A673 (cell line): ENCODE measurements around the gene CYB5RL.

Experiments used
- EZH2 ChIP-seq: fragments of 200-600 bp; sonication (generic); IDR thresholded peaks from 2 replicates; pipeline ENCODE4 v1.6.1; 2017; ENCODE audit warnings: borderline replicate concordance, low read depth, mild to moderate bottlenecking, mixed read lengths, antibody characterized with exemption, low read length; ENCODE audit not compliant: poor library complexity, severe bottlenecking
- TF ChIP-seq, protein P1 (sequence below): fragments of 300-800, 200-600 bp; sonication (generic); conservative IDR thresholded peaks from 2 replicates; pipeline ENCODE4 v1.5.1; 2017; ENCODE audit warnings: low read depth, mild to moderate bottlenecking, antibody characterized with exemption, low read length, moderate library complexity, mixed read lengths

DNA sequence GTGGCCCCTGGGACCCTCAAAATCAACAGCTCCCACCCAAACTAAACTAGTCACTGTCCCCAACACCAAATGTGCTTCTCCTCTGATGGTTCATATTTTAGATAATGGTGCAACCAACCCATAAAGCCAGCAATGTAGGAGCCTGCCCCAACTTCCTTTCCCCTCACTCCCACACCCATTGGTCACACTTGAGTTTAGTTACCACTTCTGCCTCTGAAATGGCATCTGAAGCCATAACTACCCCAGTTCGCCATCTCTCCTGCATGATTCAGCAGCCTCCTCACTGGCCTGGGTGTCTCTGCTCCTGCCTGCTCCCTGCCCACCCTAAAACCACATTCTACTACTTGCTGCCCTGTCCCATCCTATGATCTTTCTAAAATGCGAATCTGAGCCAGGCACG lies 43.6 kb downstream of the CYB5RL start:
- TF ChIP-seq, protein P1, sequence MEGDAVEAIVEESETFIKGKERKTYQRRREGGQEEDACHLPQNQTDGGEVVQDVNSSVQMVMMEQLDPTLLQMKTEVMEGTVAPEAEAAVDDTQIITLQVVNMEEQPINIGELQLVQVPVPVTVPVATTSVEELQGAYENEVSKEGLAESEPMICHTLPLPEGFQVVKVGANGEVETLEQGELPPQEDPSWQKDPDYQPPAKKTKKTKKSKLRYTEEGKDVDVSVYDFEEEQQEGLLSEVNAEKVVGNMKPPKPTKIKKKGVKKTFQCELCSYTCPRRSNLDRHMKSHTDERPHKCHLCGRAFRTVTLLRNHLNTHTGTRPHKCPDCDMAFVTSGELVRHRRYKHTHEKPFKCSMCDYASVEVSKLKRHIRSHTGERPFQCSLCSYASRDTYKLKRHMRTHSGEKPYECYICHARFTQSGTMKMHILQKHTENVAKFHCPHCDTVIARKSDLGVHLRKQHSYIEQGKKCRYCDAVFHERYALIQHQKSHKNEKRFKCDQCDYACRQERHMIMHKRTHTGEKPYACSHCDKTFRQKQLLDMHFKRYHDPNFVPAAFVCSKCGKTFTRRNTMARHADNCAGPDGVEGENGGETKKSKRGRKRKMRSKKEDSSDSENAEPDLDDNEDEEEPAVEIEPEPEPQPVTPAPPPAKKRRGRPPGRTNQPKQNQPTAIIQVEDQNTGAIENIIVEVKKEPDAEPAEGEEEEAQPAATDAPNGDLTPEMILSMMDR: no peak
- TF ChIP-seq EZH2: no peak
